ENCODE results near the gene COBLL1. TPM values are rescaled to one million over a fixed set of nuclear protein-coding genes. Genes with fewer than 3 reads are reported as not detected.

The COBLL1 gene
- total RNA-seq, 1 experiment from 2014 or later, result 5.9 TPM

DNA sequence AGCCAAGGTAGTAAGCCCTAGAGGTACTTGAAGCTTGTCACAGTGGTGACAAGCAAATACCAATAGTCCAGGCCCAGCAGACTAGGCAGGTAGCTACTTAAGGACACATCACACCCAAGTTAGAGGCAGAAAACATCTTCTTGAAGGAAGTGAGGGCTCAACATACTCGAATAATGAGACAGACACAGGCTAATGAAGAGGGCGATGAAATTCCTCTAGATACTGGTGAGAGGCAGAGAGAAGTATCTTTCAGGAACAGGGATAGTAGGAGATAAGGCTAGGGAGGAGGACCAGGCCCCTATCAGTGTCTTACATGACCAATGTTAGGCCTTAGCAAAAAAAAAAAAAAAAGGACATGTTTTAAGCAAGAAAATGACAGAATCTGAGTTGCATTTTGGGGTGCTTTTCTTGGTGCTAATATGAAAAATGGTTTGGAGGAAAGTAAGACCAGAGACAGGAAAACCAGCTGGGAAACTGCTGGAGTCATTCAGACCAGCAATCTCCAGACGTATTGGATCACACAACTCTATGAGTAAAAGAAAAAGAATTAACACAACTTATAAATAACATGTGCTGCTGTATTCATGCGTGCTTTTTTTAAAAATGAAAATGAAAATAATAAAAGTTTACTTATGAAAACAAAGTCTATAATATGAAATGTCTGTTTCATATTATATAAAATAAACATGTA is 37.7 kb downstream of the COBLL1 start:
- H2BK5ac ChIP-seq (ENCODE audit: insufficient read length, low read length), result no peak overlapping the region
- H3K9ac ChIP-seq (ENCODE audit: extremely low read depth, insufficient read length, low read length), result no peak overlapping the region
- no peaks in the 10 kb centered on the region for H3K4me1 Mint-ChIP-seq
- WGBS (ENCODE audit: extremely low coverage, insufficient read length, low lambda C conversion rate), result no CpG with 5 or more reads among the region's 4 CpGs
- no peak overlapping the region for H3K18ac ChIP-seq (ENCODE audit: insufficient read length, low read depth, low read length)
- no peak overlapping the region for H3K56ac ChIP-seq (ENCODE audit: insufficient read length, low read depth, low read length)
- H3K27me3 Mint-ChIP-seq (ENCODE audit: low read depth), result no peaks in the 10 kb centered on the region
- H3T11ph ChIP-seq (ENCODE audit: low read length), result no peak overlapping the region
- H4K91ac ChIP-seq (ENCODE audit: insufficient read length, low read depth, low read length), result no peak overlapping the region
- TF ChIP-seq, protein P1, sequence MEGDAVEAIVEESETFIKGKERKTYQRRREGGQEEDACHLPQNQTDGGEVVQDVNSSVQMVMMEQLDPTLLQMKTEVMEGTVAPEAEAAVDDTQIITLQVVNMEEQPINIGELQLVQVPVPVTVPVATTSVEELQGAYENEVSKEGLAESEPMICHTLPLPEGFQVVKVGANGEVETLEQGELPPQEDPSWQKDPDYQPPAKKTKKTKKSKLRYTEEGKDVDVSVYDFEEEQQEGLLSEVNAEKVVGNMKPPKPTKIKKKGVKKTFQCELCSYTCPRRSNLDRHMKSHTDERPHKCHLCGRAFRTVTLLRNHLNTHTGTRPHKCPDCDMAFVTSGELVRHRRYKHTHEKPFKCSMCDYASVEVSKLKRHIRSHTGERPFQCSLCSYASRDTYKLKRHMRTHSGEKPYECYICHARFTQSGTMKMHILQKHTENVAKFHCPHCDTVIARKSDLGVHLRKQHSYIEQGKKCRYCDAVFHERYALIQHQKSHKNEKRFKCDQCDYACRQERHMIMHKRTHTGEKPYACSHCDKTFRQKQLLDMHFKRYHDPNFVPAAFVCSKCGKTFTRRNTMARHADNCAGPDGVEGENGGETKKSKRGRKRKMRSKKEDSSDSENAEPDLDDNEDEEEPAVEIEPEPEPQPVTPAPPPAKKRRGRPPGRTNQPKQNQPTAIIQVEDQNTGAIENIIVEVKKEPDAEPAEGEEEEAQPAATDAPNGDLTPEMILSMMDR (conservative IDR thresholded peaks at IDR 0.05), result no peak
- H3K9me3 Mint-ChIP-seq, result no peaks in the 10 kb centered on the region
- no peak overlapping the region for H2BK120ac ChIP-seq (ENCODE audit: low read depth, low read length, poor library complexity, severe bottlenecking)
- no peaks in the 10 kb centered on the region for H3K79me2 ChIP-seq (ENCODE audit: insufficient read depth, low read length)
- no peak overlapping the region for H3K27ac ChIP-seq (ENCODE audit: insufficient read length, low read depth, low read length)
- H2AFZ ChIP-seq (ENCODE audit: low read length), result no peak overlapping the region
- no peak overlapping the region for H3K4ac ChIP-seq (ENCODE audit: low read depth, low read length)
- no peaks in the 10 kb centered on the region for H3K36me3 Mint-ChIP-seq (ENCODE audit: insufficient read depth in 1 of 3, low read depth in 3 of 3)
- no peak overlapping the region for H2BK12ac ChIP-seq (ENCODE audit: insufficient read length, low read depth, low read length)
- H4K20me1 ChIP-seq (ENCODE audit: control insufficient read depth, insufficient read depth, insufficient read length), result no peaks in the 10 kb centered on the region
- 0 out of 7 replicates have a peak overlapping the region, but pooled peaks of 1 of the 3 experiments have one; percentile 39 for H3K27ac Mint-ChIP-seq
- no peak overlapping the region for H4K8ac ChIP-seq (replicated peaks; ENCODE audit: insufficient read length, low read depth, low read length)
- no peak for DNase-seq
- H3K9me3 ChIP-seq (ENCODE audit: control insufficient read depth, low read depth, low read length), result no peaks in the 10 kb centered on the region
- no peak overlapping the region for H3K14ac ChIP-seq (ENCODE audit: insufficient read depth, low read length)
- no peak overlapping the region for H2BK15ac ChIP-seq (ENCODE audit: low read depth, low read length)
- no peak overlapping the region for H4K5ac ChIP-seq (ENCODE audit: insufficient read length, low read depth, low read length)
- no peaks in the 10 kb centered on the region for H3K27me3 ChIP-seq (ENCODE audit: insufficient read depth, low read length)
- no peak overlapping the region for H3K4me3 Mint-ChIP-seq
- no peaks in the 10 kb centered on the region for H3K79me1 ChIP-seq (ENCODE audit: insufficient read depth, low read depth, low read length, poor library complexity, severe bottlenecking)
- no peak overlapping the region for H2AK5ac ChIP-seq (ENCODE audit: insufficient read length, low read length)
- no peak overlapping the region for H3K23ac ChIP-seq (ENCODE audit: insufficient read length, low read depth, low read length)
- H2BK20ac ChIP-seq (ENCODE audit: low read depth, low read length, poor library complexity, severe bottlenecking), result no peak overlapping the region
- no peak overlapping the region for H3K4me2 ChIP-seq (ENCODE audit: insufficient read depth, insufficient read length, low read length)
- H3K4me1 ChIP-seq (ENCODE audit: insufficient read depth, low read length), result no peaks in the 10 kb centered on the region
- no peaks in the 10 kb centered on the region for H3K23me2 ChIP-seq (ENCODE audit: insufficient read length, low read depth, low read length, poor library complexity, severe bottlenecking)
